SH-SY5Y (cell line): Measurements from ENCODE around the gene ZNF451.

ENCODE experiments used
- GATA2 ChIP-seq: IDR thresholded peaks from 2 replicates; pipeline ENCODE4 v1.6.1; 2011; ENCODE audit warnings: mild to moderate bottlenecking, low read depth, low read length
- GATA3 ChIP-seq: IDR thresholded peaks from 2 replicates; pipeline ENCODE4 v1.6.1; 2011; ENCODE audit warnings: low read depth, mild to moderate bottlenecking, low read length, moderate library complexity

GRCh38 chr6:57102976-57103375 is 13.0 kb downstream of the ZNF451 start:
- no peak for TF ChIP-seq GATA3
- TF ChIP-seq GATA2: no peak
